Measurements from ENCODE around the gene PRKCA.

Gene PRKCA

GRCh38 chr17:66437476-66438026 is 135.1 kb downstream of the PRKCA start:
- H3K79me2 ChIP-seq (ENCODE audit: insufficient read depth, low read length), result no peaks in the 10 kb centered on the region

DNA sequence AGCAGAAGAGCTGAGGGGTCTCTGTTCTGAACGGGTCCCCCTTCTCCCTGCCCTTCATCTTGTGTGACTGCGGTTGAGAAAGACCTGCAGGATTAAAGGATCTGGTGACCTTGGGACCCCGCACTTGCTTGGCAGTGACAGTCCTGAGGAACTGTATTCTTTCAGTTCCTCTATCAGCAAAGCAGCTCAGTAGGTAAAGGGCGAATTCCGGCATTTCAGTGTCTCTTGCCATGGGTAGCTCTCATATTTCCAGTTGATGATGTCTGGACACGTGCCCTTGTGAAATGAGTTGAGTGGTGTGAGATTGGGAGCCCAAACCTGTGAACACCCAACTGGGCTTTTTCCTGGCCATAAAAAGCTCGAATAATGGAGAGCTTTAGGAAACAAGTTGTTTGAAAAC is 135.7 kb downstream of the PRKCA start:
- H3K9ac ChIP-seq (ENCODE audit: low read depth, low read length, poor library complexity, severe bottlenecking), result no peak overlapping the region
- no peak overlapping the region for H3K4me2 ChIP-seq (ENCODE audit: low read depth, low read length, poor library complexity, severe bottlenecking)
- H3F3A ChIP-seq (ENCODE audit: low read depth), result no peaks in the 10 kb centered on the region

More at GRCh38 chr17:66437476-66438026, 135.1 kb downstream of the PRKCA start:
- no peaks in the 10 kb centered on the region for H3K4me1 ChIP-seq (ENCODE audit: insufficient read depth, low read length, poor library complexity, severe bottlenecking)
- no peak for TF ChIP-seq EZH2phosphoT487 (IDR thresholded peaks at IDR 0.05; ENCODE audit: borderline replicate concordance)
- TF ChIP-seq, protein P1, sequence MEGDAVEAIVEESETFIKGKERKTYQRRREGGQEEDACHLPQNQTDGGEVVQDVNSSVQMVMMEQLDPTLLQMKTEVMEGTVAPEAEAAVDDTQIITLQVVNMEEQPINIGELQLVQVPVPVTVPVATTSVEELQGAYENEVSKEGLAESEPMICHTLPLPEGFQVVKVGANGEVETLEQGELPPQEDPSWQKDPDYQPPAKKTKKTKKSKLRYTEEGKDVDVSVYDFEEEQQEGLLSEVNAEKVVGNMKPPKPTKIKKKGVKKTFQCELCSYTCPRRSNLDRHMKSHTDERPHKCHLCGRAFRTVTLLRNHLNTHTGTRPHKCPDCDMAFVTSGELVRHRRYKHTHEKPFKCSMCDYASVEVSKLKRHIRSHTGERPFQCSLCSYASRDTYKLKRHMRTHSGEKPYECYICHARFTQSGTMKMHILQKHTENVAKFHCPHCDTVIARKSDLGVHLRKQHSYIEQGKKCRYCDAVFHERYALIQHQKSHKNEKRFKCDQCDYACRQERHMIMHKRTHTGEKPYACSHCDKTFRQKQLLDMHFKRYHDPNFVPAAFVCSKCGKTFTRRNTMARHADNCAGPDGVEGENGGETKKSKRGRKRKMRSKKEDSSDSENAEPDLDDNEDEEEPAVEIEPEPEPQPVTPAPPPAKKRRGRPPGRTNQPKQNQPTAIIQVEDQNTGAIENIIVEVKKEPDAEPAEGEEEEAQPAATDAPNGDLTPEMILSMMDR (conservative IDR thresholded peaks at IDR 0.05; ENCODE audit: low read length), result no peak
- no peaks in the 10 kb centered on the region for H4K20me1 ChIP-seq (ENCODE audit: insufficient read depth, low read length, poor library complexity, severe bottlenecking)
- H3K9ac ChIP-seq (ENCODE audit: low read depth, low read length, poor library complexity, severe bottlenecking), result no peak overlapping the region
- no peaks in the 10 kb centered on the region for H3K9me2 ChIP-seq (replicated peaks; ENCODE audit: low read depth, low read length)
- H3K9me3 ChIP-seq (ENCODE audit: insufficient read depth, low read depth, low read length), result no peaks in the 10 kb centered on the region
- H3K4me2 ChIP-seq (ENCODE audit: low read depth, low read length, poor library complexity, severe bottlenecking), result no peak overlapping the region
- H3K27me3 ChIP-seq (ENCODE audit: insufficient read depth, low read length, poor library complexity, severe bottlenecking), result no peaks in the 10 kb centered on the region
- no peaks in the 10 kb centered on the region for H3K36me3 ChIP-seq (ENCODE audit: insufficient read depth, low read length)
- no peak overlapping the region for H2AFZ ChIP-seq (ENCODE audit: low read length)
- no peak overlapping the region for H3K4me3 ChIP-seq (ENCODE audit: low read length, poor library complexity, severe bottlenecking)
- no peaks in the 10 kb centered on the region for H3F3A ChIP-seq (ENCODE audit: low read depth)

GRCh38 chr17:66441101-66441661 is 138.8 kb downstream of the PRKCA start:
- Histone ChIP-seq H3F3A (ENCODE audit: low read depth) (no peaks in the 10 kb centered on the region), H3K9ac (ENCODE audit: low read depth, low read length, poor library complexity, severe bottlenecking) (no peak overlapping the region)

More for the DNA sequence above, 135.7 kb downstream of the PRKCA start:
- Histone ChIP-seq H3K9me2 (replicated peaks; ENCODE audit: low read depth, low read length) (no peaks in the 10 kb centered on the region), H3K9me3 (ENCODE audit: insufficient read depth, low read depth, low read length) (no peaks in the 10 kb centered on the region), H3K36me3 (ENCODE audit: insufficient read depth, low read length) (no peaks in the 10 kb centered on the region), H3K27me3 (ENCODE audit: insufficient read depth, low read length, poor library complexity, severe bottlenecking) (no peaks in the 10 kb centered on the region), H4K20me1 (ENCODE audit: insufficient read depth, low read length, poor library complexity, severe bottlenecking) (no peaks in the 10 kb centered on the region), H3K4me1 (ENCODE audit: insufficient read depth, low read length, poor library complexity, severe bottlenecking) (no peaks in the 10 kb centered on the region), H3K79me2 (ENCODE audit: insufficient read depth, low read length) (no peaks in the 10 kb centered on the region), H3K4me3 (ENCODE audit: low read length, poor library complexity, severe bottlenecking) (no peak overlapping the region), H2AFZ (ENCODE audit: low read length) (no peak overlapping the region)
- TF ChIP-seq EZH2phosphoT487 (IDR thresholded peaks at IDR 0.05; ENCODE audit: borderline replicate concordance), result no peak
- TF ChIP-seq, protein P1 (conservative IDR thresholded peaks at IDR 0.05; ENCODE audit: low read length), result no peak

More at GRCh38 chr17:66441101-66441661, 138.8 kb downstream of the PRKCA start:
- no peak overlapping the region for H2AFZ ChIP-seq (ENCODE audit: low read length)
- no peaks in the 10 kb centered on the region for H3K4me1 ChIP-seq (ENCODE audit: insufficient read depth, low read length, poor library complexity, severe bottlenecking)
- no peaks in the 10 kb centered on the region for H3K27me3 ChIP-seq (ENCODE audit: insufficient read depth, low read length, poor library complexity, severe bottlenecking)
- H4K20me1 ChIP-seq (ENCODE audit: insufficient read depth, low read length, poor library complexity, severe bottlenecking), result no peaks in the 10 kb centered on the region
- H3K36me3 ChIP-seq (ENCODE audit: insufficient read depth, low read length), result no peaks in the 10 kb centered on the region
- H3K4me3 ChIP-seq (ENCODE audit: low read length, poor library complexity, severe bottlenecking), result no peak overlapping the region
- H3K79me2 ChIP-seq (ENCODE audit: insufficient read depth, low read length), result no peaks in the 10 kb centered on the region
- TF ChIP-seq EZH2phosphoT487 (IDR thresholded peaks at IDR 0.05; ENCODE audit: borderline replicate concordance), result no peak
- TF ChIP-seq, protein P1 (conservative IDR thresholded peaks at IDR 0.05; ENCODE audit: low read length), result no peak
- H3K4me2 ChIP-seq (ENCODE audit: low read depth, low read length, poor library complexity, severe bottlenecking), result no peak overlapping the region
- no peaks in the 10 kb centered on the region for H3K9me3 ChIP-seq (ENCODE audit: insufficient read depth, low read depth, low read length)
- H3K9me2 ChIP-seq (replicated peaks; ENCODE audit: low read depth, low read length), result no peaks in the 10 kb centered on the region
